NCI-H1105 (cell line): ENCODE results near the gene CIAO2A.
"Not testable (repeated sequence)": the region's sequence is repeated elsewhere in the genome, so short reads cannot be mapped to it uniquely, and the experiment has no call there.

Experiments
- DNase-seq: peaks from one replicate; lab custom pipeline; 2025; lab: John Stamatoyannopoulos, UW

CIAO2A gene

DNA sequence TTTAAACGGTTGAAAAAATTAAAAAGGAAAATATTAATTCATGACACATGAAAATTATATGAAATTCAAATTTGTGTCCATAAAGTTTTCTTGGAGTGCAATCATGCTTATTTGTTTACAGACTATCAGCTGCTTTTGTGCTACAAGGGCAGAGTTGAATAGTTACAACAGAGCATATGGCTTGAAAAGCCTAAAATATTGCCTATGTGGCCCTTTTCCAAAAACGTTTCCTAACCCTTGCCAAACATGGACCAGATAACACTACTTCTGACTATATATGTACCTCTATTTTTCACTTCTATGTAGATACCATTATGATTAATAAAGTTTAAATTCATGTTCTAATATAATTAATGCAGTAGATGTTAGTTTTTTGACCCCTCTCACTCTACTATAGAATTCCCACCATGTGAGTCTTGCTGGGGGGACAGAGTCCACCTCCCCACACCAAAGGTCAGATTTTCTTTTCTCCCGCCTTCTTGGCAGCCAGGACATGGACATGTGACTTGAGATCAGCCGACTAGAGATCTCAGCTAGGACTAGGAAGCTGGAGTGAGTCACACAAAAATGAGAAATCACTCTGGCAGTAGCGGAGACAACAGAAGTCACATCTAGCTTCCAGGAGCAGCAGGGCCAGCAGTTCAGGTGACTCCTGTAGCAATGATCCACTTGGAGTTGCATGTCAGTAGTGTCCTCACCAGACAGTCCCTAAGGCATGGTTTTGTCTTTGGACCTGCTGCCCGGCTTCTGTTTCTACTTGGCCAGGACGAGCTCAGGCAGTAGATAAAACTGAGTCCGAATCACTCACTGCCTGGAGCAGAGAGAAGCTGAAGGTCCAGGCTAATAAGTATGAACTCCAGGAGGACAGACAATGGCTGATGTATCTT is 22.4 kb downstream of the CIAO2A start:
- DNase-seq: no peak

DNA sequence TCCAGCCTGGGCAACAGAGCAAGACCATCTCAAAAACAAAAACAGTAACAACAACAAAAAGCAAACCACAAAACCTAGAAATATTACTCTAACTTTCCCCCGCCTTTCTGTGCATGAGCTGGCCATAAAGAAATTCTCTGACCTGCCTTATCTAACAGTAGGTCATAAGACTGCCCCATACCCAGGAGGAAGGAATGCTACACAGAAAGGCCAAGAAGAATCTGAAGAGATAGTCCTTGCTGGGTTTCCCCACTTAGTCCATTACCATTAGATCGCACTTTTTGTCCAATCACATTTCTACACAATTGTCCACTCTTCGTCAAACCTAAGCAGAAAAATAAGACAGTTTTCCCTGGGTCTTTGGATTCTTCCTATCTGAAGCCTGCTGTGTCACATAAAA is 23.5 kb downstream of the CIAO2A start:
- DNase-seq: no peak

DNA sequence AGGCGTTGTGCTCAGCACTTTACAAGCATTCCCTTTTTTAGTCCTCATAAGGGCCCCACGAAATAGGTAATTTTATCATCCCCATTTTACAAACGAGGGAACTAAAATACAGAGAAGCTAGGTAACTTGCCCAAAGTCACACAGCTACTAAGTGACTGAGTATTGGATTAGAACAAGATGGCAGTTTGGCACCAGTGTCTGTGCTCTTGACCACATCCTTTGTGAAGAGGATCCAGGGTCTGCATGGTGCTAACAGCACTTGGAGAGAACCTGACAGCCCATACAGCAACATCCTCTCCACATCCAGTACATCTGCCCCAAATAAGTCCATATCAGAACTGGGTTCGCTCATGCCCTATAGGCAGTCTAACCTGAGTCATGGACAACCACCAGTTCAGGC is 25.5 kb downstream of the CIAO2A start:
- DNase-seq: no peak

DNA sequence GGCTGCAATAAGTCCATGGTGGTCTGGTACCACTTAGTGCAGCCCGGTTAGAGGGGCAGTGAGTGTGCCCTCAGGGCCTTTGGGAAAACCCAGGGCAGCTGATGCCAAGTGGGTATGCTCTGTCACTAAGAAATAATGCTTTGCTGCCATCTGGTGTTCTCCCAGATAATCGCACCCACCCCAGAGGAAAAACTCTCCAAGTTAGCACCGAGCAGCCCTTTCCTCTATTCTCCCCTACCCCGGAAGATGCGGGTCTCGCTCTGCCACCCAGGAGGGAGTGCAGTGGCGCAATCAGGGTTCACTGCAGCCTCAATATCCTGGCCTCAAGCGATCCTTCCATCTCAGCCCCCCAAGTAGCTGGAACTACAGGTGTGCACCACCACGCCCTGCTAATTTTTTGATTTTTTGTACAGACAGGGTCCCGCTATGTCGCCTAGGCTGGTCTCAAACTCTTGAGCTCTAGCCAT is 26.0 kb downstream of the CIAO2A start:
- DNase-seq: peak; percentile 68

DNA sequence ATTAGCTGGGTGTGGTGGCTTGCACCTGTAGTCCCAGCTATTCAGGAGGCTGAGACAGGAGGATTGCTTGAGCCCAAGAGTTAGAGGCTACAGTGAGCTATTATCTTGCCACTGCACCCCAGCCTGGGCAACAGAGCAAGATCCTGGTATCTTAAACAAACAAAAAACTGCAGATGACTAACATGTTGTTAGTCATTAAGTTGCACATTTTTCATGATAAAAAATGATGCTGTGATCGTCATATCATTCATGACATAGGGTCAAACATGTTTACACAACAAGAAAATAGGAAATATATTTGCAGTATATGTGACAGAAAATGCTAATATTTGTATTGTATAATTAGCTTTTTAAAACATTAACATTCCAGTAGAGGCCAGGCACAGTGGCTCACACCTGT is 27.2 kb downstream of the CIAO2A start:
- DNase-seq: no peak

DNA sequence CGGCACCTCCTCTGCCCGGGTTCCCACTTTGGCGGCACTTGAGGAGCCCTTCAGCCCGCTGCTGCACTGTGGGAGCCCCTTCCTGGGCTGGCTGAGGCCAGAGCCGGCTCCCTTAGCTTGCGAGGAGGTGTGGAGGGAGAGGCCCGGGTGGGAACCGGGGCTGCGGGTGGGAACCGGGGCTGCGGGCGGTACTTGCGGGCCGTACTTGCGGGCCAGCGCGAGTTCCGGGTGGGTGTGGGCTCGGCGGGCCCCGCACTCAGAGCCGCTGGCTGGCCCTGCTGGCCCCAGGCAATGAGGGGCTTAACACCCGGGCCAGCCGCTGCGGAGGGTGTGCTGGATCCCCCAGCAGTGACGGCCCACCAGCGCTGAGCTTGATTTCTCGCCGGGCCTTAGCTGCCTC is 32.9 kb downstream of the CIAO2A start:
- DNase-seq: no peak

DNA sequence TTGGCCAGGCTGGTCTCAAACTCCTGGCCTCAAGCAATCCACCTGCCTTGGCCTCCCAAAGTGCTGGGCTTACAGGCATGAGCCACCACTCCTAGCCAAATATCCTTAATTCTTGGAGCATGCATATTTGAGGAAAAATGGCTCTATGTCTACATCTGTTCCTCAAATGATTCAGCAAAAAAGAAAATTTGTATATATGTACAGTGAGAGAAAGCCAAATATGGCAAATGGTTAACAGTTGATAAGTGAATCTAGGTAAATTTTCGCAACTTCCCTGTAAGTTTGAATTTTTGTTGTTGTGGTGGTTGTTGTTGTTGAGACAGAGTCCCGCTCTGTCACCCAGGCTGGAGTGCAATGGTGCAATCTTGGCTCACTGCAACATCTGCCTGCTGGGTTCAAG is 34.5 kb downstream of the CIAO2A start:
- DNase-seq: not testable (repeated sequence)

DNA sequence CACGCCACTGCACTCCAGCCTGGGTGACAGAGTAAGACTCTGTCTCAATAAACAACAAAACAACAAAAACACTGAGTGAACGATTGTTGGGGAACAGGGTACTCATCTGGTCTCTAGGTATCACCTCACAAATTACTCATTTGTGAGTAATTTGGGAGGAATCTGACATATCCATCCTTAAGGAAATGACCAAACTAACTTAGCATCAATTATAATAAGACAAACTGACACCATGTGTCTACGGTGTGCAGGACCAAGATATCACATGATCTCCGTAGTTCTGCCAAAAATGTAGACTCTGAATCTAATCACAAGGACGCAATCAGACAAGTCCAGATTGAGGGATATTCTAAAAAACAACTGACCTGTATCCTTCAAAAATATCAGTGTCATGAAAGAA is 35.4 kb downstream of the CIAO2A start:
- DNase-seq: no peak

DNA sequence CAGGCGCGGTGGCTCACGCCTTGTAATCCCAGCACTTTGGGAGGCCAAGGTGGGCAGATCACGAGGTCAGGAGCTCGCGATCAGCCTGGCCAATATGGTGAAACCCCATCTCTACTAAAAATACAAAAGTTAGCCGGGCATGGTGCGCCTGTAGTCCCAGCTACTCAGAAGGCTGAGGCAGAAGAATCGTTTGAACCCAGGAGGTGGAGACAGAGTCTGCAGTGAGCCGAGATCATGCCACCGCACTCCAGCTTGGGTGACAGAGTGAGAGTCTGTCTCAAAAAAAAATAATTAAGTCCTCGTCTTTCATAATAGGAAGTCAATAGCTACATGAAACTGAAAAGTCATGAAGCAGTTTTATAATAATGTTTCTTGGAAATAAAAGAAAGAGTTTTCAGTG is 40.0 kb downstream of the CIAO2A start:
- DNase-seq: not testable (repeated sequence)

DNA sequence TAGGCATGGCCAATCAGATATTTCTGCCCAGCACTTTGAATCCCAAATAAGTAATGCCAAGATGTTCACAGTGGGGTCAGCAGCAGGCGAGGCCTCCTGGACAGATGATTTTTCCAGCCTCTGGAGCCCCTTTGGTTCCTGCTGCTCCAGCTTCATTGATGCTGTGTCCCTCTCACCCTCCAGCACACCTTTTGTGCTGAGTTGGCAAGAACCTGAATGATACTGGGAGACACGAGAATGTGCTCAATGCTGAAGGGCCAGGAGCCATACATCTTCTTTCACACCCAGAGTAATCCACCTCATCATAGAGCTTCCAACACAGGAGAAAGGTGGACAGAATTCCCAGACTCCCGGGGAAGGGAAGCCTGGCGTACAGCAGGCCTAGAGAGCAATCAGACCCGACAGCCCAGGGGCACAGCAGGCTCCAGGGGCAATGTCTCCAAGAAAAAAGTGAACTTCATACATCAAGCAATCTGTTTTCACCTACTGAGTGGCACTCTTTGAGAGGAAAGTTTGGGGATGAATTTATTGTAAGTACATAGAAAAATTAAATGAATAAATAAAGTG is 40.6 kb downstream of the CIAO2A start:
- DNase-seq: no peak

DNA sequence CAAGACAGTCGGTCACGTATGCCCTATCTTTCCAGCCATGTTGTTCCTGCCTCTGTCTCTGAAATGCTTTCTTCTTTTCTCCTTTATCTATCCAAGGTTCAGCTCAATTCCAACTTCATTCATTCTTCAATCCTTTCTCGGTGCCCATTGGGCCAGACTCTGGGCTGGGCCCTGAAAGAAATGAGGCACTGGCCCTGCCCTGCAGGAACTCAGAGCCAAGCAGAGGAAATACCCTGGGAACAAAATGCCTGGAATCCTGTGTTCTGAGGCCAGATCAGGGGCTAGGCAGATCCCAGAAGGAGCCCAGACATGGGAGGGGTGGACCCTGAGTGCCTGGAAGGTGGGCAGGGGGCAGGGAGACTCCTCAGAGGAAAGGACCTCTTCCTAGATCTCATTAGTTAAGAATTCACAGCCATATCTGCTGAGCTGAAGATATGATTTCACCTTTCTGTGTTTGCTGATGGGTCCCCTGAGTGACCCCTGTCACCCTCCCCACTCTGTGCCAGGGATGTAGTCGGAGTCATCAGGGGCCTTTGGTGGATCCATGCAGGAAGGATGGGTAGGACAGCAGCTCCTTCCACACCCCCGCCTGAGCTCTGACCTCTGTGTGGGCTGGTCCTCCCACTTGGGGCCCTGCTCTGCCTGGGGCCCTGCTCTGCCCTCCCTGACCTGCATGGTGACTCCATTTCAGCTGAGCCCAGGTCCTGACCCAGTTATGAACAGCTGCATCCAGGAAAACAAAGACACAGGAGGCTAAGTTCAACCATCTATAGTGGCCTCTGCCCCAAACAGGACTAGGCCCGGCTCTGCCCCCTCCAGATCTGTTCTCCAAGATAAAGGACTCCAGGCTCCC is 42.0 kb downstream of the CIAO2A start:
- DNase-seq: no peak

DNA sequence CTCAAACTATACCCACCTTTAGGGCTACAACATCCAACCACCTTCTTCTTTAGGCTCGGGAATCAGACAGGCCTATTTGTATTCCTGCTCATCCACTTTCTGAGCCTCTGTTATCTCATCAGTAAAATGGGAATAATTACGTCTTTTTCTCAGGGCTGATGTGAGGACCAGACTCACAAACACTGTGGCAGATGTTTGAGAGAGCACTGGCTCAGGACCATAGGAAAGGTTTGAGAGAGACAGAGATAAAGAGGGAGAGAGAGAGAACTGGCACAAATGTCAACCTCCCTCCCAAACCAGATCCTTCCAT is 42.6 kb downstream of the CIAO2A start:
- no peak for DNase-seq

DNA sequence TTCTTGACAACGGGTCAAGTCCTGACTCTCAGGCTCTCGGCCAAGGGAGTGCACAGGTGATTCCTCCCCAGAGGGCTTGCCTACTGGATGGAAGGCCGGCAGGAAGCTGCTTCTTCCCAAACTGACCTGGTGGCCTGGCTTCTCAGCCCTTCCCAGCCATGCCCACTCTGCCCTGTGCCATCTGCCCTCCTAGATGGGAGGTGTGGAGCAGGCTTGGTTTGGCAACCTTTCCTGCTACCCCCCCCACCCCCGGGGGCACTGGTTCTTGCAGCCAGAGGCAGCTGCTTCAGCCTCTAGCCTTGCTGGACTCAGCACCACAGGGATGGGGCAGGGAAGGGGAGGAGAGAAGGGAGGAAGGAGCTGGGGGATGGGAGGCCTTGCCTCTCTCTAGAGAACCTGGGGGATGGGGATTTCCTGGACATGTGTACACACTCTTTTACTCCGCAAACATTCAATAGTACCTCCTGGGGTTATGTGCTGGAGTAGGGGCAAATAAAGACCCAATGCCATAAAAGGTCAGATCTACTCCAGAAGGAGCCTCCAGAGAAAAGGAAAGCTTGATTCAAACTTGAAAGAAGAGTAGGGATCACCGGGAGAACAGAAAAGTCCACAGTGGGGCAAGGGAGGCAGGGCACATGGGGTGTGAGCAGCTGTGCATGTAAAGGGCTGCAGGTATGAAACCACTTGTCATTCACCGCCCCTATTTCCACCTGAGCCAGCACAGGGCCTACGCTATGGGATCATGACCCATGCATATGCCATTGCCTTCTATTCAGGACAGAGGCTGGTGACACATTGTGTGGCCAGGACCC is 43.2 kb downstream of the CIAO2A start:
- DNase-seq: no peak

DNA sequence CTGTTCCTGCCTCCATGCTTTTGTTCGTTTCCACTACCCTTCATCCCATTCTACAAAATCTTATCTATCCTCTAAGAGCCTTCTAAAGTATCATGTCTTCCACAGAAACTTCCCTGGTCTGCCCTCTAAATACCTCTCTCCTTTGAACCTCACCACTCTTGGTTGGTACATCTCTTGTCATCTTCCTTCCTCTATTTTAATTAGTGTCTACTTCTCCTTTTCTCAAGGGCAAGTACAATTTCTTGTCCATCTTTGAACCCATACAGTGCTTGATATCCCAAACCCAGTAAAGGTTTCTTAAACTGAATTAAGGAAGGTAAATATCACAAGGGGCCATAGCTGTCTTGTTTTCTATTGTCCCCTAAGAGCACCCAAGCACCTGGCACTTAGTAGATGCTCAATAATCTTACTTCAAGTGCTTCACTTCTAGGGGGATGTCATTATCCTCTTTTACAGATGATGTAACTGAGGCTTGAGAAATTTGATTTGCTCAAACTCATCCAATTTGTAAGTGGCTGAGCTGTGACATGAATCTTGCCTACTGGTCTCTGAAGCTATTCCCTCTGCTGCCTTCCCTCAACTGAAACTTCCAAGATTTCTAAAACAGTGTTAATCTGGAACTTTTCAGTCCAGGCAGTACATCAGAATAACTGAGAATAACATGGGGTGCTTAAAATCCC is 44.7 kb downstream of the CIAO2A start:
- no peak for DNase-seq

DNA sequence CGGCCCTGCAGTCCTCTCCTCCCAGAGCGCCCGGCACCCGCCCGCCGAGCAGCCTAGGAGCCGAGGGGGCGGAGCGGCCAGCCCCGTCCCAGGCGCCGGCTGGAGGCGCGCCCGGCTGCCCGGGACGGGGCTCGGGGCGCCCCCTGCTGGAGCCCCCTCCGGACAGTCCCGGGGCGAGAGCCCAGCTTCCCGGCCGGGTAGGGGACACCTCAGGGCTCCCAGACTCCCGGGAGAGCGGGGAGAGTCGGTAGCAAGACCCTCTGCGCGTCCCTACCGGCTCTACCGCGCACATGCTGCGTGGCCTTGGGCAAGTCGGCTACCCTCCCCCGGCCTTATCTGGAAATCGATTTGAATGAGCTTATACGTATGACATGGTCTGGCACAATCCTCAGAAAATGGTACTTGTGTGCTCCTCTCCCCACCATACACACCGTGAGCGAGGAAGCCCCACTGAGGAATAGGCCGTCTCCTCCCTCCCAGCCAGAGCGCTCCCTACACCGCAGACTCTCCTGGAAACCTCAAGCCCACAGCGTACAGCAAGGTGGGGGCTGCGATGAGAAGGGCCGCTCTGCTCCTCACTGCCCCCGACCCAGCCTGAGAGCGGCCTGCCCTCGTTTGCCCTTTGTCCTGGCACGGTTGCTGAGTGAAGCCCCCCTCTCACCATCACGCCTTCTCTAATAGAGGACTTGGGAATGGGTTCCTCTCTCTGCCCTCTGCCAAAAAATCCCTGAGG is 47.1 kb downstream of the CIAO2A start, which contains the start of gene DAPK2:
Gene DAPK2 (minus strand): TSS at position 65 of the 733 bp plus-strand sequence. CDS start 6,224 bp downstream, outside the sequence.
- no peak for DNase-seq

DNA sequence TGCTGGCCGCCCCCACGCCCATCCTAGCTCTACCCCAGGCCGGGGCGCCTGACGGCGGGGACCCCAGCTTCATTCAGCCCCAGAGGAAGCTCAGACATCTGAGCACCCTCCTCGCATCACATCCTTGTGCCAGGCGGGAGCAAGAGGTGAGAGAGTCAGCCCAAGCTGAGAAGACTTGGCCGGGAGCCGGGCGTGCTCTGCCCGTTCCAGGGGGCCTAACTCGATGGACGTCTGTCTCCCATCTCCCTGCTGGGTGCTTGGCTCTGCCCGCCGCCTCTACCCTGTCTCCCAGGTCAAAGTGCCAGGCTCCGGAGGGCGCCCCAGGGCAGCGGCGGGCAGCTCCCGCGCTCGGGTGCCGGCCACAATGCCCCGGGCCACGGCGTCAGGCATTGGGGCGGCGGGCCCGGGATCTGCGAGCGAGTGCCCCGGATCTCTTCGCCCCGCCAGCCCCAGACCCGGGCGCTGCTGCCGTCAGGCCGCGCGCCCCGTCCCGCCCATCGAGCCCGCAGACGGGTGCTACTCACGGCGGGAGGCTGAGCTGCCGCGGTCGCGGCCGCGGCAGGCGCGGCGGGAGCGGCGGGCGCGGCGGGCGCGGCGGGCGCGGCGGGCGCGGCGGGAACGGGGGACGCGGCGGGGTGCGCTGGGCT is 47.7 kb downstream of the CIAO2A start:
- no peak for DNase-seq

DNA sequence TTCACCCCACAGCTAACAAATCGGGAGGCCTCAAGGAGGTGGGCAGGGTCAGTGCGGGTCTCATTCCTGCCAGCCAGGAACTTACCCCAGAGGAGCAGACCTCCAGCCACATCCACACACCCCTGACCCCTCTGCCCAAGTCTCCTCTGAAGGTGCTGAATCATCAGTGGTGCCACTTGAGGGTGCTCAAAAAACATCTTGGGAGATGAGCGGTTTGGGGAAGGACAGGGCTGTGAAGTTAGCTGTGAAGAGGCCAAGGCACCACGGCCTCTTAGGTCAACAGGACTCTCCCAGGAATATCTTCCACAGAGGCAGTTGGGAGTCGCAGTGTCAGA is 48.6 kb downstream of the CIAO2A start:
- no peak for DNase-seq

DNA sequence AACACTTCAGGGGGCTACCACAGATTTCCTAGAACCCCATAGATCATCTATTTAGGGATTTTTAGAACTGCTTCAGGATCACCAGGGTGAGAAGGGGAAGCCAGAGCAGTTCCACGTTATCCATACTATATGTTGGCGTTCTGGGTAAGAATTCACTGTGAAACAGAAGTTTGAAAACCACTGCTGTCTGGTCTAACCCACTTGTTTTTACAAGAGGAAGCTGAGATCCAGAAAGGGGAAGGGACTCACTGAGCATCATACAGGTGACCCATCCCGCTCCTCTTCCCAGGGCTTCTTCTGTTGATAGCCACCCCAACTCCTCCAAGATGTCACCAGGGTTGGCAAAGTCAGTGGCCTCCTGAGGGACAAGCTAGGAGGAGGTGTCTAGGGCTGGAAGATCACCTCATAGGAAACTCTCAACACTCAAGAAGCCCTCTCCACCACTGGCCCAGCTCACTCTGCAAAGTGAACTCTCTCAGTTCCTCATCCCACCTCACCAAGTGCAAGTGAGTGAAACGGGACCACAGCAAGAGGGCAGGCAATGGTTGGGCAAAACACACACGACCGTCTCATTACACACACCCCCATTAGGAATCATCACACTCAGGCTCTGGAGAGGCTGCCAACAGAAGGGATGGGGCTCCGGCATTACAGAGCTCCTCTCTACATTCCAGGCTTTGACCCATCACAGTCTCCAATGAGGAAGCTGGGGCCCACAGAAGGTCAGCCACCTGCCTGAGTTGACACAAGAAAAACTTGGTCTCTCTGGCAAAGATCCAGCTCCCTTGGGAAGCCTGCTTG is 49.1 kb downstream of the CIAO2A start:
- DNase-seq: no peak

DNA sequence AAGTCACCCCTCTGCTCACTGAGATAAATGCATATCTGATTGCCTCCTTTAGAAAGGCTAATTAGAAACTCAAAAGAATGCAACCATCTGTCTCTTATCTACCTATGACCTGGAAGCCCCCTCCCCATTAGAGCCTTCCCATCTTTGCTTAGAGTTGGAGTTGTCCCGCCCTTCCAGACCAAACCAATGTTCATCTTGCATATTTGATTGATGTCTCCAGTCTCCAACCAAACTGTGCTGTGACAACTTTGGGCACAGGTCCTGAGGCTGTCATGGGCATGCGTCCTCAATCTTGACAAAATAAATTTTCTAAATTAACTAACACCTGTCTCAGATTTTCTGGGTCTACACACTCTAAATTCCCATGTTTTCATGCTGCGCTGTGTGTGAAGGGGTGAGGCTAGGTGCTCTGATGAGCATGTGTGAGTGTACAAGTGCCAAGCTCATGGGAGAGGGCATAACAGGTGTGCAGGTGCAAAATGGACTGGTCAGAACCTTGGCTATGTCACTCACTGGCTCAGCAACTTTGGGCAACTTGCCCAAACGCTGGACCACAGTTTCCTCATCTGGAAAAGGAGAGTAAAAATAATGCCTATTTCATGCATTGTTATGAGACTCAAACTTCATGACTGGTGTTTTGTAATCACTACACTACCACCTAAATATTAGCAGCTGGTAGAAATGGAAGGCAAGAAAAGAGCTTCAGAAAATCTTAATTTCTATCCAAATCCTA is 54.6 kb downstream of the CIAO2A start:
- no peak for DNase-seq
